Astrocyte (in vitro differentiated cells and primary cell): ENCODE measurements around the gene ABHD2.

Experiments used
- EZH2 ChIP-seq: IDR thresholded peaks from 2 replicates; pipeline ENCODE4 v1.6.1; 2012; ENCODE audit warnings: mild to moderate bottlenecking, low read length, inconsistent platforms; ENCODE audit not compliant: insufficient read depth
- TF ChIP-seq, protein P1 (sequence below): IDR thresholded peaks from 2 replicates; pipeline ENCODE4 v1.5.1; 2011; ENCODE audit warnings: low read depth, mild to moderate bottlenecking, inconsistent platforms, low read length, moderate library complexity; ENCODE audit not compliant: insufficient read depth

- TF ChIP-seq, protein P1, sequence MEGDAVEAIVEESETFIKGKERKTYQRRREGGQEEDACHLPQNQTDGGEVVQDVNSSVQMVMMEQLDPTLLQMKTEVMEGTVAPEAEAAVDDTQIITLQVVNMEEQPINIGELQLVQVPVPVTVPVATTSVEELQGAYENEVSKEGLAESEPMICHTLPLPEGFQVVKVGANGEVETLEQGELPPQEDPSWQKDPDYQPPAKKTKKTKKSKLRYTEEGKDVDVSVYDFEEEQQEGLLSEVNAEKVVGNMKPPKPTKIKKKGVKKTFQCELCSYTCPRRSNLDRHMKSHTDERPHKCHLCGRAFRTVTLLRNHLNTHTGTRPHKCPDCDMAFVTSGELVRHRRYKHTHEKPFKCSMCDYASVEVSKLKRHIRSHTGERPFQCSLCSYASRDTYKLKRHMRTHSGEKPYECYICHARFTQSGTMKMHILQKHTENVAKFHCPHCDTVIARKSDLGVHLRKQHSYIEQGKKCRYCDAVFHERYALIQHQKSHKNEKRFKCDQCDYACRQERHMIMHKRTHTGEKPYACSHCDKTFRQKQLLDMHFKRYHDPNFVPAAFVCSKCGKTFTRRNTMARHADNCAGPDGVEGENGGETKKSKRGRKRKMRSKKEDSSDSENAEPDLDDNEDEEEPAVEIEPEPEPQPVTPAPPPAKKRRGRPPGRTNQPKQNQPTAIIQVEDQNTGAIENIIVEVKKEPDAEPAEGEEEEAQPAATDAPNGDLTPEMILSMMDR, result no peak
- no peak for TF ChIP-seq EZH2
Measured at GRCh38 chr15:89150287-89150686, 62.0 kb downstream of the ABHD2 start.
